H1 (cell line): Measurements from ENCODE around the gene TEKT5. TPM values are rescaled to one million over a fixed set of nuclear protein-coding genes. Genes with fewer than 3 reads are reported as not detected.
"Not testable (repeated sequence)": the region's sequence is repeated elsewhere in the genome, so short reads cannot be mapped to it uniquely, and the experiment has no call there.

Source experiments
- CTCF ChIA-PET: fragments of 300-600 bp; sonication (Branson Sonifier 250); formaldehyde crosslinking; loops from one replicate; lab custom pipeline; 2021; ENCODE audit not compliant: partially characterized antibody; lab: Charles Lee
- POLR2A ChIA-PET: fragments of 300-600 bp; sonication (Branson Sonifier 250); formaldehyde crosslinking; loops from one replicate; lab custom pipeline; 2021; ENCODE audit warnings: inconsistent platforms; ENCODE audit not compliant: partially characterized antibody; lab: Charles Lee
- DNase-seq, 2 experiments: peaks; one replicate each; pipeline versions ENCODE4 v3.0.0 to v3.0.0-alpha.2; 2010 to 2022; ENCODE audit warnings: low spot score in 2 of 2, low read depth in 1 of 2, mixed read lengths in 1 of 2
- FAIRE-seq: peaks from 2 replicates; lab custom pipeline; 2011; peaks lifted over from hg19 to GRCh38; lab: Jason Lieb, UNC
- H2AFZ ChIP-seq: 2 replicates; pipeline ENCODE4 v1.8.1; 2012; ENCODE audit warnings: low read length, inconsistent platforms
- H2AK5ac ChIP-seq: 2 replicates; pipeline ENCODE4 v1.6.1; 2013; ENCODE audit warnings: low read depth, low read length
- H2BK120ac ChIP-seq: replicated peaks from 2 replicates; pipeline ENCODE3; 2013; ENCODE audit warnings: low read depth, low read length, inconsistent platforms
- H2BK12ac ChIP-seq: 2 replicates; pipeline ENCODE4 v1.6.1; 2013; ENCODE audit warnings: low read depth, low read length
- H2BK15ac ChIP-seq: 2 replicates; pipeline ENCODE4 v1.6.1; 2013; ENCODE audit warnings: low read length
- H2BK20ac ChIP-seq: 2 replicates; pipeline ENCODE4 v1.6.1; 2013; ENCODE audit warnings: low read length
- H2BK5ac ChIP-seq: 2 replicates; pipeline ENCODE4 v1.6.1; 2013; ENCODE audit warnings: low read depth, low read length
- H3K14ac ChIP-seq: 2 replicates; pipeline ENCODE4 v1.6.1; 2013; ENCODE audit warnings: inconsistent platforms; ENCODE audit not compliant: insufficient read length
- H3K18ac ChIP-seq: 2 replicates; pipeline ENCODE4 v1.6.1; 2013; ENCODE audit warnings: low read length; ENCODE audit errors: extremely low read depth
- H3K23ac ChIP-seq: 2 replicates; pipeline ENCODE4 v1.6.1; 2013; ENCODE audit warnings: inconsistent platforms; ENCODE audit not compliant: insufficient read length
- H3K23me2 ChIP-seq: 2 replicates; pipeline ENCODE4 v1.6.1; 2013; ENCODE audit warnings: low read depth, low read length
- H3K27ac ChIP-seq: 2 replicates; pipeline ENCODE4 v1.6.1; 2011; ENCODE audit warnings: low read depth, low read length, inconsistent platforms
- H3K27me3 ChIP-seq, 4 experiments: replicated peaks in 1 of 4; 1 replicate in 1 of 4; 2 replicates in 3 of 4; pipeline versions ENCODE4 v1.6.1 to v1.8.1; 2011 to 2013; ENCODE audit warnings: low read length in 3 of 4, mild to moderate bottlenecking in 3 of 4, inconsistent platforms in 2 of 4, mixed read lengths in 2 of 4, moderate library complexity in 1 of 4; ENCODE audit not compliant: control insufficient read depth in 3 of 4, insufficient read depth in 3 of 4; ENCODE audit errors: extremely low read depth in 1 of 4
- H3K36me3 ChIP-seq, 4 experiments: 2 replicates each; pipeline versions ENCODE4 v1.6.1 to v1.8.1; 2011 to 2013; ENCODE audit warnings: mild to moderate bottlenecking in 4 of 4, low read length in 3 of 4, moderate library complexity in 2 of 4, control low read depth in 1 of 4, inconsistent platforms in 1 of 4; ENCODE audit not compliant: insufficient read depth in 4 of 4, control insufficient read depth in 2 of 4
- H3K4ac ChIP-seq: replicated peaks from 2 replicates; pipeline ENCODE3; 2013; ENCODE audit warnings: low read length, low read depth, mixed read lengths, inconsistent platforms; ENCODE audit not compliant: insufficient read length
- H3K4me1 ChIP-seq, 4 experiments: replicated peaks in 1 of 4; 1 replicate in 1 of 4; 2 replicates in 3 of 4; pipeline versions ENCODE4 v1.6.1 to v1.8.1; 2011 to 2013; ENCODE audit warnings: low read length in 3 of 4, inconsistent platforms in 2 of 4, mixed read lengths in 1 of 4; ENCODE audit not compliant: insufficient read depth in 4 of 4, control insufficient read depth in 3 of 4
- H3K4me2 ChIP-seq, 2 experiments: 2 replicates each; pipeline versions ENCODE4 v1.6.1 to v1.8.1; 2011 to 2013; ENCODE audit warnings: low read depth in 2 of 2, low read length in 2 of 2, control low read depth in 1 of 2, inconsistent platforms in 1 of 2, mild to moderate bottlenecking in 1 of 2; ENCODE audit not compliant: insufficient read depth in 1 of 2
- H3K4me3 ChIP-seq, 4 experiments: fragments of 200-600, 300-600 bp in 1 of 4; sonication (generic), shearing (Covaris generic), sonication (Bioruptor Twin) in 1 of 4; 2 replicates each; pipeline versions ENCODE4 v1.5.1 to v1.8.1; 2011 to 2016; ENCODE audit warnings: low read length in 4 of 4, low read depth in 3 of 4, control low read depth in 2 of 4, inconsistent platforms in 2 of 4, mild to moderate bottlenecking in 2 of 4, mixed read lengths in 1 of 4, moderate library complexity in 1 of 4; ENCODE audit not compliant: insufficient read depth in 2 of 4; ENCODE audit errors: extremely low read depth in 1 of 4
- H3K56ac ChIP-seq: replicated peaks from 2 replicates; pipeline ENCODE3; 2013; ENCODE audit warnings: low read depth, mild to moderate bottlenecking, mixed read lengths, low read length, inconsistent platforms; ENCODE audit not compliant: insufficient read length
- H3K79me1 ChIP-seq: 2 replicates; pipeline ENCODE4 v1.6.1; 2013; ENCODE audit warnings: low read depth, low read length, control low read depth
- H3K79me2 ChIP-seq, 2 experiments: 2 replicates each; pipeline versions ENCODE4 v1.6.1 to v1.8.1; 2012 to 2013; ENCODE audit warnings: low read length in 2 of 2, mild to moderate bottlenecking in 2 of 2, inconsistent platforms in 1 of 2; ENCODE audit not compliant: insufficient read depth in 2 of 2, control insufficient read depth in 1 of 2
- H3K9ac ChIP-seq, 4 experiments: replicated peaks in 1 of 4; 1 replicate in 1 of 4; 2 replicates in 3 of 4; pipeline versions ENCODE4 v1.6.1 to v1.8.1; 2011 to 2013; ENCODE audit warnings: low read depth in 3 of 4, low read length in 3 of 4, control low read depth in 2 of 4, mild to moderate bottlenecking in 2 of 4, moderate library complexity in 2 of 4, inconsistent platforms in 1 of 4; ENCODE audit errors: extremely low read depth in 1 of 4
- H3K9me3 ChIP-seq, 2 experiments: 2 replicates each; pipeline versions ENCODE4 v1.6.1 to v1.8.1; 2012 to 2013; ENCODE audit warnings: mild to moderate bottlenecking in 2 of 2, moderate library complexity in 2 of 2, control low read depth in 1 of 2, inconsistent platforms in 1 of 2, low read depth in 1 of 2, low read length in 1 of 2, mixed read lengths in 1 of 2; ENCODE audit not compliant: insufficient read depth in 2 of 2
- H4K20me1 ChIP-seq, 2 experiments: replicated peaks in 1 of 2; 2 replicates each; pipeline versions ENCODE3 to v1.8.1; 2011 to 2013; ENCODE audit warnings: inconsistent platforms in 2 of 2, low read length in 2 of 2, mild to moderate bottlenecking in 1 of 2; ENCODE audit not compliant: insufficient read depth in 2 of 2, control insufficient read depth in 1 of 2
- H4K5ac ChIP-seq: 2 replicates; pipeline ENCODE4 v1.6.1; 2013; ENCODE audit warnings: low read length, low read depth, mixed read lengths, inconsistent platforms; ENCODE audit not compliant: insufficient read length
- H4K8ac ChIP-seq: 2 replicates; pipeline ENCODE4 v1.8.0; 2013; ENCODE audit warnings: mild to moderate bottlenecking, moderate library complexity, low read length, inconsistent platforms; ENCODE audit not compliant: insufficient read depth; ENCODE audit errors: extremely low read depth
- H4K91ac ChIP-seq: replicated peaks from 2 replicates; pipeline ENCODE3; 2013; ENCODE audit warnings: low read length, mixed read lengths, inconsistent platforms; ENCODE audit not compliant: insufficient read length
- WGBS, 2 experiments: shearing (Covaris generic) in 1 of 2; methylation state at CpG; one replicate each; pipeline versions ENCODE4 v1.1.6 to v1.1.7; 2013 to 2015; ENCODE audit warnings: low lambda C conversion rate in 2 of 2, mixed read lengths in 2 of 2, inconsistent platforms in 1 of 2, low coverage in 1 of 2, missing lambda C conversion rate in 1 of 2; ENCODE audit not compliant: insufficient replicate concordance in 2 of 2, insufficient coverage in 1 of 2, insufficient read length in 1 of 2; ENCODE audit errors: extremely low coverage in 1 of 2, missing lambda C conversion rate in 1 of 2; 5-methylcytosine and 5-hydroxymethylcytosine counted together
- polyA plus RNA-seq, 7 experiments: library from polyadenylated mRNA; depleted of rRNA in 3 of 7; stranded (reverse) in 5 of 7; unstranded in 2 of 7; fragments of >200 nt in 5 of 7; fragments of 200-250 nt in 2 of 7; gene quantifications; 1 replicate in 5 of 7; 2 replicates in 1 of 7; 4 replicates in 1 of 7; pipeline versions ENCODE4 v1.2.1 to v1.2.3, GENCODE V29; 2011 to 2013; ENCODE audit warnings: missing spikeins in 2 of 7, mixed read lengths in 2 of 7
- total RNA-seq: library from RNA; stranded (reverse); fragmentation: NEBNext Ultra II Directional; extraction: Animal tissue kit (Norgen Biotek cat#: 25700); gene quantifications from 2 replicates; pipeline ENCODE4 v1.2.1, GENCODE V29; 2021

Gene TEKT5
- total and polyA plus RNA-seq, 2 of the 8 experiments (the other 6 are each of a cell fraction or from before 2014, with no cell fraction given), result 0.95 TPM; not detected in 1

GRCh38 chr16:10649098-10649497 lies 45.6 kb downstream of the TEKT5 start:
- H3K9ac ChIP-seq, H4K91ac ChIP-seq, H3K56ac ChIP-seq, H3K27me3 ChIP-seq, H4K20me1 ChIP-seq, H3K4me1 ChIP-seq, H3K27ac ChIP-seq, H3K9me3 ChIP-seq, H3K79me1 ChIP-seq, H2BK12ac ChIP-seq, H4K5ac ChIP-seq, H3K23ac ChIP-seq, H2BK120ac ChIP-seq, H3K4me2 ChIP-seq, H3K23me2 ChIP-seq, H3K4me3 ChIP-seq, H3K14ac ChIP-seq, CTCF ChIA-PET, DNase-seq, H3K79me2 ChIP-seq, H2AK5ac ChIP-seq, H3K18ac ChIP-seq, H4K8ac ChIP-seq, H2BK20ac ChIP-seq, FAIRE-seq, H3K4ac ChIP-seq, POLR2A ChIA-PET, H2BK5ac ChIP-seq, H2AFZ ChIP-seq, H3K36me3 ChIP-seq: not testable (repeated sequence)
- WGBS, 2 experiments, result 87% methylated on average over 1 of the region's 1 CpG; no CpG with 5 or more reads in 1 of the 2 experiments
- peak overlapping the region; percentile 49; the same call in 1 of the 2 replicates for H2BK15ac ChIP-seq
